ENCODE results near the gene TP53BP2.
"Not testable (repeated sequence)": the region's sequence is repeated elsewhere in the genome, so short reads cannot be mapped to it uniquely, and the experiment has no call there.

- not testable (repeated sequence) for TF ChIP-seq EZH2phosphoT487 (IDR thresholded peaks at IDR 0.05; ENCODE audit: borderline replicate concordance); CTCF (conservative IDR thresholded peaks at IDR 0.05; ENCODE audit: low read length)
Observed at GRCh38 chr1:223809905-223810304, 35.8 kb downstream of the TP53BP2 start.
